Cerebellar cortex (tissue), 1 donor: ENCODE measurements around the gene CDH23.

Source experiments
- DNase-seq: peaks from one replicate; pipeline ENCODE4 v3.0.0-alpha.2; 2015; ENCODE audit warnings: low spot score

CDH23 gene

GRCh38 chr10:71643904-71644303 is 247.2 kb downstream of the CDH23 start:
- no peak for DNase-seq

- no peak for DNase-seq
Measured at GRCh38 chr10:71644307-71645180, 247.8 kb downstream of the CDH23 start.

- DNase-seq, result no peak
Measured at GRCh38 chr10:71645185-71645584, 248.5 kb downstream of the CDH23 start.

- peak; percentile 70 for DNase-seq
Measured at GRCh38 chr10:71646037-71646436, 249.3 kb downstream of the CDH23 start.

- DNase-seq, result no peak
Measured at GRCh38 chr10:71646592-71647292, 250.0 kb downstream of the CDH23 start.

GRCh38 chr10:71647526-71648253 is 251.0 kb downstream of the CDH23 start:
- peak; percentile 17 for DNase-seq

GRCh38 chr10:71648254-71648932 is 251.7 kb downstream of the CDH23 start:
- no peak for DNase-seq

- DNase-seq, result no peak
Measured at GRCh38 chr10:71648933-71649320, 252.2 kb downstream of the CDH23 start.

GRCh38 chr10:71649631-71650030 is 252.9 kb downstream of the CDH23 start:
- DNase-seq, result no peak

GRCh38 chr10:71650397-71650796 is 253.7 kb downstream of the CDH23 start:
- DNase-seq, result no peak

- DNase-seq, result no peak
Measured at GRCh38 chr10:71651428-71651827, 254.7 kb downstream of the CDH23 start.

- DNase-seq, result no peak
Measured at GRCh38 chr10:71651928-71652327, 255.2 kb downstream of the CDH23 start.

- DNase-seq, result no peak
Measured at GRCh38 chr10:71653044-71653443, 256.3 kb downstream of the CDH23 start.

GRCh38 chr10:71656220-71656619 is 259.5 kb downstream of the CDH23 start:
- DNase-seq, result no peak

GRCh38 chr10:71657604-71658466 is 261.1 kb downstream of the CDH23 start:
- no peak for DNase-seq

- no peak for DNase-seq
Measured at GRCh38 chr10:71658467-71658745, 261.7 kb downstream of the CDH23 start.

- DNase-seq, result no peak
Measured at GRCh38 chr10:71659111-71659634, 262.5 kb downstream of the CDH23 start.

GRCh38 chr10:71659737-71660136 is 263.0 kb downstream of the CDH23 start:
- no peak for DNase-seq

- DNase-seq, result no peak
Measured at GRCh38 chr10:71660313-71660712, 263.6 kb downstream of the CDH23 start.

- no peak for DNase-seq
Measured at GRCh38 chr10:71661060-71661622, 264.4 kb downstream of the CDH23 start.
